Liver (tissue), 2 donors: ENCODE results near the gene VRTN.

Experiments used
- CTCF ChIP-seq: fragments of 150-350 bp; IDR thresholded peaks from 2 replicates; pipeline ENCODE4 v1.5.1; 2017; ENCODE audit warnings: improper control_type of control experiment, low read depth, low read length; ENCODE audit not compliant: missing input control
- FOXA1 ChIP-seq: IDR thresholded peaks from 2 replicates; pipeline ENCODE4 v1.6.1; 2016; ENCODE audit warnings: antibody characterized with exemption
- MAX ChIP-seq: IDR thresholded peaks from 2 replicates; pipeline ENCODE4 v1.6.1; 2016; ENCODE audit warnings: antibody characterized with exemption
- donor health status: healthy.

GRCh38 chr14:74403619-74404417, 55.5 kb downstream of the VRTN start:
- TF ChIP-seq CTCF (no peak), FOXA1 (no peak), MAX (no peak)
